ENCODE measurements around the gene IL3.

Gene IL3

GRCh38 chr5:132110930-132111329 lies 50.5 kb downstream of the IL3 start:
- TF ChIP-seq ZNF70 (CRISPR knock-in tag; IDR thresholded peaks at IDR 0.05) (no peak), ISL1 (CRISPR knock-in tag; IDR thresholded peaks at IDR 0.05) (no peak), RARB (CRISPR knock-in tag; IDR thresholded peaks at IDR 0.05) (no peak), ZFP3 (CRISPR knock-in tag; IDR thresholded peaks at IDR 0.05) (no peak), ESRRG (CRISPR knock-in tag; IDR thresholded peaks at IDR 0.05) (no peak), ZC3H10 (CRISPR knock-in tag; IDR thresholded peaks at IDR 0.05) (no peak), POU6F1 (CRISPR knock-in tag; IDR thresholded peaks at IDR 0.05; ENCODE audit: borderline replicate concordance, low read depth) (no peak), ZNF565 (CRISPR knock-in tag; conservative IDR thresholded peaks at IDR 0.05; ENCODE audit: low read depth) (no peak), CSDC2 (CRISPR knock-in tag; IDR thresholded peaks at IDR 0.05) (no peak), PATZ1 (CRISPR knock-in tag; IDR thresholded peaks at IDR 0.05; ENCODE audit: borderline replicate concordance) (no peak), SNAI2 (CRISPR knock-in tag; IDR thresholded peaks at IDR 0.05) (no peak), TOX (CRISPR knock-in tag; IDR thresholded peaks at IDR 0.05; ENCODE audit: borderline replicate concordance) (no peak)

GRCh38 chr5:132112111-132112510 lies 51.7 kb downstream of the IL3 start:
- no peak for ATAC-seq
- TF ChIP-seq POU6F1 (CRISPR knock-in tag; IDR thresholded peaks at IDR 0.05; ENCODE audit: borderline replicate concordance, low read depth), result no peak
- TF ChIP-seq TSHZ2 (CRISPR knock-in tag; IDR thresholded peaks at IDR 0.05), result no peak
- no peak for TF ChIP-seq OSR1 (CRISPR knock-in tag; IDR thresholded peaks at IDR 0.05)
- no peak for TF ChIP-seq CSDC2 (CRISPR knock-in tag; IDR thresholded peaks at IDR 0.05)
- TF ChIP-seq ZNF8 (CRISPR knock-in tag; IDR thresholded peaks at IDR 0.05), result no peak
- no peak for TF ChIP-seq ZNF70 (CRISPR knock-in tag; IDR thresholded peaks at IDR 0.05)
- TF ChIP-seq ZC3H10 (CRISPR knock-in tag; IDR thresholded peaks at IDR 0.05), result no peak
- TF ChIP-seq BACH2 (CRISPR knock-in tag; IDR thresholded peaks at IDR 0.05; ENCODE audit: borderline replicate concordance), result no peak
- no peak for TF ChIP-seq TCF4 (CRISPR knock-in tag; IDR thresholded peaks at IDR 0.05; ENCODE audit: borderline replicate concordance)
- TF ChIP-seq ISL1 (CRISPR knock-in tag; IDR thresholded peaks at IDR 0.05), result no peak
- TF ChIP-seq GLIS3 (CRISPR knock-in tag; IDR thresholded peaks at IDR 0.05), result no peak
- TF ChIP-seq ZFP30 (CRISPR knock-in tag; IDR thresholded peaks at IDR 0.05), result no peak
- TF ChIP-seq RARB (CRISPR knock-in tag; IDR thresholded peaks at IDR 0.05), result no peak
- TF ChIP-seq PATZ1 (CRISPR knock-in tag; IDR thresholded peaks at IDR 0.05; ENCODE audit: borderline replicate concordance), result no peak
- TF ChIP-seq CREB5 (CRISPR knock-in tag; IDR thresholded peaks at IDR 0.05; ENCODE audit: low read depth), result no peak
- TF ChIP-seq TOX (CRISPR knock-in tag; IDR thresholded peaks at IDR 0.05; ENCODE audit: borderline replicate concordance), result no peak
- no peak for TF ChIP-seq ESRRG (CRISPR knock-in tag; IDR thresholded peaks at IDR 0.05)
- TF ChIP-seq SNAI2 (CRISPR knock-in tag; IDR thresholded peaks at IDR 0.05), result no peak
- no peak for TF ChIP-seq ZFP3 (CRISPR knock-in tag; IDR thresholded peaks at IDR 0.05)
- no peak for TF ChIP-seq ARNTL (CRISPR knock-in tag; IDR thresholded peaks at IDR 0.05; ENCODE audit: borderline replicate concordance, low read depth)

More at GRCh38 chr5:132110930-132111329, 50.5 kb downstream of the IL3 start:
- ATAC-seq, result no peak
